ENCODE measurements around the gene CD180.

CD180 gene

GRCh38 chr5:67129768-67130167 lies 66.8 kb downstream of the CD180 start:
- Mint-ChIP-seq H3K36me3 (ENCODE audit: low read depth) (peaks cover 57% of the 10 kb centered on the region), H3K4me1 (peaks cover 15% of the 10 kb centered on the region), H3K27ac (no peak overlapping the region), H3K27me3 (ENCODE audit: low read depth, poor library complexity) (no peaks in the 10 kb centered on the region), H3K9me3 (peaks cover 20% of the 10 kb centered on the region), H3K4me3 (no peak overlapping the region)
- DNase-seq, result no peak
- no peak for TF ChIP-seq CTCF (IDR thresholded peaks at IDR 0.05)
